ENCODE data around the gene SCAPER.

The SCAPER gene

GRCh38 chr15:76885212-76885611 is 19.9 kb downstream of the SCAPER start:
- no peak for TF ChIP-seq POLR2AphosphoS5 (IDR thresholded peaks at IDR 0.05; ENCODE audit: low read depth, low read length)
- TF ChIP-seq FOXP2 (optimal IDR thresholded peaks at IDR 0.05; ENCODE audit: borderline replicate concordance, extremely low read depth, extremely low read length, insufficient read depth) = no peak
- TF ChIP-seq SIN3A (IDR thresholded peaks at IDR 0.05; ENCODE audit: borderline replicate concordance, insufficient read depth, low read length) = no peak
- TF ChIP-seq TAF1 (IDR thresholded peaks at IDR 0.05; ENCODE audit: borderline replicate concordance, insufficient read depth, low read length) = no peak
- no peak for TF ChIP-seq REST (IDR thresholded peaks at IDR 0.05; ENCODE audit: insufficient read depth in 1 of 2, low read depth in 2 of 2, low read length in 2 of 2)

- TF ChIP-seq FOXP2 (optimal IDR thresholded peaks at IDR 0.05; ENCODE audit: borderline replicate concordance, extremely low read depth, extremely low read length, insufficient read depth) = no peak
- TF ChIP-seq POLR2AphosphoS5 (IDR thresholded peaks at IDR 0.05; ENCODE audit: low read depth, low read length) = no peak
- TF ChIP-seq TAF1 (IDR thresholded peaks at IDR 0.05; ENCODE audit: borderline replicate concordance, insufficient read depth, low read length) = no peak
- no peak for TF ChIP-seq REST (IDR thresholded peaks at IDR 0.05; ENCODE audit: insufficient read depth in 1 of 2, low read depth in 2 of 2, low read length in 2 of 2)
- TF ChIP-seq SIN3A (IDR thresholded peaks at IDR 0.05; ENCODE audit: borderline replicate concordance, insufficient read depth, low read length) = no peak
These were observed 29.2 kb downstream of the SCAPER start for GRCh38 chr15:76875911-76876310.

- no peak for TF ChIP-seq TAF1 (IDR thresholded peaks at IDR 0.05; ENCODE audit: borderline replicate concordance, insufficient read depth, low read length)
- no peak for TF ChIP-seq FOXP2 (optimal IDR thresholded peaks at IDR 0.05; ENCODE audit: borderline replicate concordance, extremely low read depth, extremely low read length, insufficient read depth)
- no peak for TF ChIP-seq REST (IDR thresholded peaks at IDR 0.05; ENCODE audit: insufficient read depth in 1 of 2, low read depth in 2 of 2, low read length in 2 of 2)
- TF ChIP-seq POLR2AphosphoS5 (IDR thresholded peaks at IDR 0.05; ENCODE audit: low read depth, low read length) = no peak
- TF ChIP-seq SIN3A (IDR thresholded peaks at IDR 0.05; ENCODE audit: borderline replicate concordance, insufficient read depth, low read length) = no peak
These were observed 33.2 kb downstream of the SCAPER start for GRCh38 chr15:76871930-76872329.

GRCh38 chr15:76868740-76869139 is 36.4 kb downstream of the SCAPER start:
- TF ChIP-seq FOXP2 (optimal IDR thresholded peaks at IDR 0.05; ENCODE audit: borderline replicate concordance, extremely low read depth, extremely low read length, insufficient read depth) = no peak

- TF ChIP-seq REST (IDR thresholded peaks at IDR 0.05; ENCODE audit: insufficient read depth in 1 of 2, low read depth in 2 of 2, low read length in 2 of 2) (no peak), POLR2AphosphoS5 (IDR thresholded peaks at IDR 0.05; ENCODE audit: low read depth, low read length) (no peak), SIN3A (IDR thresholded peaks at IDR 0.05; ENCODE audit: borderline replicate concordance, insufficient read depth, low read length) (no peak), TAF1 (IDR thresholded peaks at IDR 0.05; ENCODE audit: borderline replicate concordance, insufficient read depth, low read length) (no peak), FOXP2 (optimal IDR thresholded peaks at IDR 0.05; ENCODE audit: borderline replicate concordance, extremely low read depth, extremely low read length, insufficient read depth) (no peak)
These were observed 38.3 kb downstream of the SCAPER start for GRCh38 chr15:76866716-76867321.

Data from PFSK-1 (cell line).